Kidney (tissue), 14 donors: ENCODE results near the gene SOCS7. TPM values are rescaled to one million over a fixed set of nuclear protein-coding genes. Genes with fewer than 3 reads are reported as not detected.

Source experiments
- DNase-seq, 5 donors: peaks; one replicate each; pipeline ENCODE4 v3.0.0-alpha.2; 2013 to 2020
- FAIRE-seq: peaks from 2 replicates; lab custom pipeline; 2012; peaks lifted over from hg19 to GRCh38; lab: Jason Lieb, UNC
- H3K27ac ChIP-seq, 2 donors: one replicate each; pipeline ENCODE4 v1.7.0; 2013; ENCODE audit warnings: low read depth in 2 of 2, low read length in 2 of 2, inconsistent platforms in 1 of 2
- H3K27me3 ChIP-seq: one replicate; pipeline ENCODE4 v1.7.1; 2013; ENCODE audit warnings: low read length, inconsistent platforms; ENCODE audit not compliant: control insufficient read depth, insufficient read depth
- H3K36me3 ChIP-seq, 3 donors: one replicate each; pipeline versions ENCODE4 v1.7.0 to v1.7.1; 2013; ENCODE audit warnings: low read length in 3 of 3, control low read depth in 1 of 3, inconsistent platforms in 1 of 3; ENCODE audit not compliant: insufficient read depth in 3 of 3, control insufficient read depth in 2 of 3
- H3K4me1 ChIP-seq, 3 donors: one replicate each; pipeline versions ENCODE4 v1.7.0 to v1.7.1; 2013; ENCODE audit warnings: low read length in 3 of 3, inconsistent platforms in 1 of 3, low read depth in 1 of 3; ENCODE audit not compliant: control insufficient read depth in 2 of 3, insufficient read depth in 2 of 3
- H3K4me3 ChIP-seq, 3 donors: one replicate each; pipeline versions ENCODE4 v1.7.0 to v1.8.1; 2013; ENCODE audit warnings: low read length in 3 of 3, control low read depth in 1 of 3, inconsistent platforms in 1 of 3
- H3K9ac ChIP-seq, 3 donors: one replicate each; pipeline versions ENCODE4 v1.7.0 to v1.7.1; 2013; ENCODE audit warnings: low read length in 3 of 3, control low read depth in 1 of 3, inconsistent platforms in 1 of 3
- H3K9me3 ChIP-seq, 3 donors: one replicate each; pipeline versions ENCODE4 v1.7.0 to v1.7.1; 2013; ENCODE audit warnings: low read length in 3 of 3, control low read depth in 1 of 3, inconsistent platforms in 1 of 3; ENCODE audit not compliant: control insufficient read depth in 2 of 3, insufficient read depth in 1 of 3
- intact Hi-C: fragments of 100-400 bp; cut with DNase I; formaldehyde crosslinking; loops from one replicate; pipeline ENCODE4 v1.11.1; 2022
- polyA plus RNA-seq: library from polyadenylated mRNA; stranded (reverse); fragments of 350-450 nt; fragmentation: Illumina TruSeq; extraction: RNeasy Lipid Tissue Mini Kit (QIAGEN cat#74804); gene quantifications from one replicate; pipeline ENCODE4 v1.2.3, GENCODE V29; 2014; ENCODE audit warnings: low read depth, low replicate concordance; ENCODE audit not compliant: insufficient read depth
- total RNA-seq: library from RNA; stranded (reverse); fragmentation: NEBNext Ultra II Directional; extraction: Animal tissue kit (Norgen Biotek cat#: 25700); gene quantifications from one replicate; pipeline ENCODE4 v1.2.1, GENCODE V29; 2021
- TF ChIP-seq, protein P1 (sequence below): IDR thresholded peaks from 3 replicates; pipeline ENCODE4 v1.5.1; 2012; ENCODE audit warnings: mild to moderate bottlenecking, moderate library complexity, borderline replicate concordance; ENCODE audit not compliant: insufficient read depth; ENCODE audit errors: extremely low read depth
- donor health status: control.
- donor health status: control.
- donor health status: control.
- donor health status: control.
- donor health status: control.
- donor health status: DM: yes; HTN: yes; CAD: no.
- donor health status: Normal renal cell carcinoma (clear cell type).

Gene SOCS7
- total and polyA plus RNA-seq, 2 donors from 2014 or later: 2.7 to 18.7 TPM

DNA sequence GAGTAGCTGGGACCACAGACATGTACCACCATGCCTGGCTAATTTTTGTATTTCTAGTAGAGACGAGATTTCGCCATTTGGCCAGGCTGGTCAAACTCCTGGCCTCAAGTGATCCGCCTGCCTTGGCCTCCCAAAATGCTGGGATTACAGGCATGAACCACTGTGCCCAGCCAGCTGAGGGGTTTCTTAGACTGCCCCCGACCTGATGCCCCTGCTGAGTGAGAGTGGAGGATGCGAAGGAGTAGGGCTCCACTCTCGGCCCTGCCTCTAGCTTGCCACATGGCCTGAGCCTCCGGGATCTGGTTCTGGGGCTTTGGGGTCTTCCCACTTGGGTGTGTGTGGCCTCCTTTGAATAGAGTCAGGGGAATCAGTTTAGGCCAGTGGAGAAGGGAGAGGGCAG, 18.9 kb upstream of the SOCS7 start:
- Histone ChIP-seq H3K4me1 (no peaks in the 10 kb centered on the region), H3K9me3 (no peaks in the 10 kb centered on the region), H3K36me3 (no peaks in the 10 kb centered on the region), H3K4me3 (no peak overlapping the region), H3K9ac (no peak overlapping the region), H3K27ac (no peak overlapping the region), H3K27me3 (no peaks in the 10 kb centered on the region)
- DNase-seq (peak in 1 of 5 donors; percentile 8), FAIRE-seq (no peak)
- intact Hi-C loops: no loop called here
- TF ChIP-seq, protein P1, sequence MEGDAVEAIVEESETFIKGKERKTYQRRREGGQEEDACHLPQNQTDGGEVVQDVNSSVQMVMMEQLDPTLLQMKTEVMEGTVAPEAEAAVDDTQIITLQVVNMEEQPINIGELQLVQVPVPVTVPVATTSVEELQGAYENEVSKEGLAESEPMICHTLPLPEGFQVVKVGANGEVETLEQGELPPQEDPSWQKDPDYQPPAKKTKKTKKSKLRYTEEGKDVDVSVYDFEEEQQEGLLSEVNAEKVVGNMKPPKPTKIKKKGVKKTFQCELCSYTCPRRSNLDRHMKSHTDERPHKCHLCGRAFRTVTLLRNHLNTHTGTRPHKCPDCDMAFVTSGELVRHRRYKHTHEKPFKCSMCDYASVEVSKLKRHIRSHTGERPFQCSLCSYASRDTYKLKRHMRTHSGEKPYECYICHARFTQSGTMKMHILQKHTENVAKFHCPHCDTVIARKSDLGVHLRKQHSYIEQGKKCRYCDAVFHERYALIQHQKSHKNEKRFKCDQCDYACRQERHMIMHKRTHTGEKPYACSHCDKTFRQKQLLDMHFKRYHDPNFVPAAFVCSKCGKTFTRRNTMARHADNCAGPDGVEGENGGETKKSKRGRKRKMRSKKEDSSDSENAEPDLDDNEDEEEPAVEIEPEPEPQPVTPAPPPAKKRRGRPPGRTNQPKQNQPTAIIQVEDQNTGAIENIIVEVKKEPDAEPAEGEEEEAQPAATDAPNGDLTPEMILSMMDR: no peak

DNA sequence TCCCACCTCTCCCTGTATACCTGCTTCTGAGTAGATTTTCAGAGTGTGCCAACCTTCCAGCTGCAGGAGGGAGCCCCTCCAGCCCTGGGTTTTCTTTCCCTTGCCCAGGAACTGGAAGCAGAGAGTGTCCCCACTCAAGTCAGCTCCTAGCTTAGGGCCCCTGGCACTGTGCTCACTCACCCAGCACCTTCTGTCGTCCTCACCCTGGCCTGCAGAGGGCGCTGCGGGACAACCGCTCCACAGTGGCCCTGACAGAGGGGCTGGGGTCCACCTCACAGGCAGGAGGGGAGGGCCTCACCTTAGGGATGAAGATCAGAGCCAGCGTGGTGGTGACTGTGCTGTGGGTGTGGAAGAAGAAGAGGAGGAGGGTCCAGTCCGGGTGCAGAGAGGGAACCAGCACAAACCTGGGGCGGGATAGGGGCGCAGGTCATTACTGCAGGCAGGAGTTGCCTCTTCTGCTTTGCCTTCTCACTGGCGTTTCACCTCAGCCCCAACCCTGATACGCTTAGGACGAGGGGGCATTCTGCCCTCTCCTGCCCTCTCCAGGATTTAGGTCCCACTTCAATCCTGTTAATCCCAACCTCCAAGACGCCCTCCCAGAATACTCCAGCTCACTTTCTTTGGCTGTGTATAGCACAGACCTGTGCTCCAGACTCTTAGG, 17.9 kb upstream of the SOCS7 start:
- no peaks in the 10 kb centered on the region for H3K36me3 ChIP-seq
- TF ChIP-seq, protein P1: peak; percentile 31
- no peak overlapping the region for H3K9ac ChIP-seq
- no peaks in the 10 kb centered on the region for H3K4me1 ChIP-seq
- H3K27ac ChIP-seq: no peak overlapping the region
- H3K9me3 ChIP-seq: no peaks in the 10 kb centered on the region
- DNase-seq: peak; percentile 43 to 65 (median 59)
- FAIRE-seq: no peak
- intact Hi-C loops: no loop called here
- H3K4me3 ChIP-seq: no peak overlapping the region
- no peaks in the 10 kb centered on the region for H3K27me3 ChIP-seq

- H3K27me3 ChIP-seq: no peaks in the 10 kb centered on the region
- TF ChIP-seq, protein P1: no peak
- intact Hi-C loops: no loop called here
- DNase-seq (peak in 1 of 5 donors; percentile 60), FAIRE-seq (no peak)
- no peak overlapping the region for H3K4me3 ChIP-seq
- no peak overlapping the region for H3K27ac ChIP-seq
- no peaks in the 10 kb centered on the region for H3K9me3 ChIP-seq
- no peak overlapping the region for H3K9ac ChIP-seq
- H3K4me1 ChIP-seq: no peaks in the 10 kb centered on the region
- no peaks in the 10 kb centered on the region for H3K36me3 ChIP-seq
Observed at GRCh38 chr17:38334480-38335364, 16.9 kb upstream of the SOCS7 start.
